Keratinocyte (primary cell): ENCODE measurements around the gene PLA2G6. TPM values are rescaled to one million over a fixed set of nuclear protein-coding genes. Genes with fewer than 3 reads are reported as not detected.

Experiments
- DNase-seq: peaks from one replicate; pipeline ENCODE4 v3.0.0-alpha.2; 2011; ENCODE audit warnings: low read depth, missing footprints, low spot score
- FAIRE-seq: peaks from 2 replicates; lab custom pipeline; 2011; peaks lifted over from hg19 to GRCh38; lab: Jason Lieb, UNC
- H2AFZ ChIP-seq: 2 replicates; pipeline ENCODE4 v1.6.0; 2012; ENCODE audit warnings: low read length, control low read depth, inconsistent platforms; ENCODE audit not compliant: control insufficient read depth
- H3K27ac ChIP-seq: 2 replicates; pipeline ENCODE4 v1.5.1; 2011; ENCODE audit warnings: low read length; ENCODE audit not compliant: control insufficient read depth, insufficient read depth
- H3K27me3 ChIP-seq: 3 replicates; pipeline ENCODE4 v1.6.0; 2011; ENCODE audit warnings: low read length; ENCODE audit not compliant: control insufficient read depth, insufficient read depth; ENCODE audit errors: extremely low read depth
- H3K36me3 ChIP-seq, 2 experiments: 2 replicates in 1 of 2; 3 replicates in 1 of 2; pipeline ENCODE4 v1.5.1; 2011; ENCODE audit warnings: low read length in 2 of 2, mild to moderate bottlenecking in 1 of 2; ENCODE audit not compliant: control insufficient read depth in 2 of 2, insufficient read depth in 2 of 2; ENCODE audit errors: extremely low read depth in 1 of 2
- H3K4me1 ChIP-seq: 3 replicates; pipeline ENCODE4 v1.5.1; 2011; ENCODE audit warnings: low read length; ENCODE audit not compliant: control insufficient read depth, insufficient read depth; ENCODE audit errors: extremely low read depth
- H3K4me2 ChIP-seq: 3 replicates; pipeline ENCODE4 v1.6.0; 2011; ENCODE audit warnings: low read depth, low read length; ENCODE audit not compliant: control insufficient read depth, insufficient read depth; ENCODE audit errors: extremely low read depth
- H3K4me3 ChIP-seq, 3 experiments: fragments of 200-600 bp in 1 of 3; sonication (generic) in 1 of 3; 2 replicates in 2 of 3; 3 replicates in 1 of 3; pipeline ENCODE4 v1.5.1; 2011 to 2016; ENCODE audit warnings: low read length in 3 of 3, mild to moderate bottlenecking in 3 of 3, control low read depth in 2 of 3, inconsistent platforms in 1 of 3, low read depth in 1 of 3, mixed read lengths in 1 of 3, mixed run types in 1 of 3, moderate library complexity in 1 of 3; ENCODE audit not compliant: control insufficient read depth in 2 of 3, insufficient read depth in 2 of 3; ENCODE audit errors: extremely low read depth in 1 of 3
- H3K79me2 ChIP-seq: 2 replicates; pipeline ENCODE4 v1.6.0; 2012; ENCODE audit warnings: low read length; ENCODE audit not compliant: control insufficient read depth, insufficient read depth
- H3K9ac ChIP-seq: 3 replicates; pipeline ENCODE4 v1.6.0; 2011; ENCODE audit warnings: low read length; ENCODE audit not compliant: control insufficient read depth, insufficient read depth; ENCODE audit errors: extremely low read depth
- H3K9me1 ChIP-seq: 3 replicates; pipeline ENCODE4 v1.6.0; 2011; ENCODE audit warnings: low read length; ENCODE audit not compliant: control insufficient read depth, insufficient read depth; ENCODE audit errors: extremely low read depth
- H3K9me3 ChIP-seq: 2 replicates; pipeline ENCODE4 v1.5.1; 2012; ENCODE audit warnings: low read depth, low read length; ENCODE audit not compliant: control insufficient read depth
- H4K20me1 ChIP-seq: 3 replicates; pipeline ENCODE4 v1.6.0; 2011; ENCODE audit warnings: low read length; ENCODE audit not compliant: control insufficient read depth, insufficient read depth; ENCODE audit errors: extremely low read depth
- CTCF ChIP-seq, 3 experiments: IDR thresholded peaks in 1 of 3; conservative IDR thresholded peaks in 1 of 3; optimal IDR thresholded peaks in 1 of 3; 2 replicates in 2 of 3; 3 replicates in 1 of 3; pipeline versions ENCODE3 to v1.5.1; 2011; ENCODE audit warnings: low read length in 3 of 3, mild to moderate bottlenecking in 3 of 3, moderate library complexity in 2 of 3, control low read depth in 1 of 3, inconsistent platforms in 1 of 3; ENCODE audit not compliant: insufficient read depth in 2 of 3; ENCODE audit errors: extremely low read depth in 1 of 3
- EZH2 ChIP-seq: IDR thresholded peaks from one replicate; pipeline ENCODE4 v1.6.1; 2012; ENCODE audit warnings: inconsistent platforms, mild to moderate bottlenecking, low read length, moderate library complexity
- dilution Hi-C: fragments of 300-500 bp; cut with MboI; formaldehyde crosslinking; loops from one replicate; pipeline ENCODE4 v1.7.0; 2020; ENCODE audit warnings: low sequenced_read_pairs; ENCODE audit not compliant: extremely low pct_ligation_motif_present
- polyA plus RNA-seq, 5 experiments: library from polyadenylated mRNA; depleted of rRNA in 3 of 5; stranded (reverse) in 3 of 5; stranded (forward) in 1 of 5; unstranded in 1 of 5; fragments of >200 nt; gene quantifications; 1 replicate in 1 of 5; 2 replicates in 3 of 5; 3 replicates in 1 of 5; pipeline versions ENCODE4 v1.2.1 to v1.2.3, GENCODE V29; 2011 to 2012; ENCODE audit warnings: missing spikeins in 2 of 5, low read depth in 1 of 5, low replicate concordance in 1 of 5

The PLA2G6 gene
- polyA plus RNA-seq, 1 donor (not counting 4 experiments of a cell fraction or from before 2014, with no cell fraction given) = 5.2 TPM

- dilution Hi-C loops = no loop called here
- H3K27ac ChIP-seq = no peak overlapping the region
- no peak overlapping the region for H3K4me3 ChIP-seq
- DNase-seq (no peak), FAIRE-seq (no peak)
- H3K36me3 ChIP-seq = no peaks in the 10 kb centered on the region
- H3K9ac ChIP-seq = no peak overlapping the region
- no peak overlapping the region for H3K4me2 ChIP-seq
- no peaks in the 10 kb centered on the region for H4K20me1 ChIP-seq
- H2AFZ ChIP-seq = peak overlapping the region; percentile 63
- H3K79me2 ChIP-seq = no peaks in the 10 kb centered on the region
- TF ChIP-seq EZH2 = no peak
- no peak for TF ChIP-seq CTCF (optimal IDR thresholded peaks at IDR 0.05 in 1 of 3, IDR thresholded peaks at IDR 0.05 in 1 of 3, conservative IDR thresholded peaks at IDR 0.05 in 1 of 3; ENCODE audit: extremely low read depth in 1 of 3, insufficient read depth in 2 of 3, low read length in 3 of 3)
- H3K9me1 ChIP-seq = no peaks in the 10 kb centered on the region
- no peaks in the 10 kb centered on the region for H3K27me3 ChIP-seq
- peaks cover 11% of the 10 kb centered on the region for H3K4me1 ChIP-seq
- no peaks in the 10 kb centered on the region for H3K9me3 ChIP-seq
Measured at GRCh38 chr22:38186429-38186828, 4.8 kb upstream of the PLA2G6 start.

GRCh38 chr22:38184788-38185187 is 3.2 kb upstream of the PLA2G6 start:
- Histone ChIP-seq H3K79me2 (no peaks in the 10 kb centered on the region), H3K4me3 (no peak overlapping the region), H4K20me1 (no peaks in the 10 kb centered on the region), H3K4me1 (peaks cover 28% of the 10 kb centered on the region), H3K9me3 (no peaks in the 10 kb centered on the region), H3K9me1 (no peaks in the 10 kb centered on the region), H3K27ac (no peak overlapping the region), H2AFZ (no peak overlapping the region), H3K9ac (no peak overlapping the region), H3K27me3 (no peaks in the 10 kb centered on the region), H3K36me3 (no peaks in the 10 kb centered on the region), H3K4me2 (no peak overlapping the region)
- dilution Hi-C loops = no loop called here
- FAIRE-seq = no peak
- TF ChIP-seq CTCF (optimal IDR thresholded peaks at IDR 0.05 in 1 of 3, IDR thresholded peaks at IDR 0.05 in 1 of 3, conservative IDR thresholded peaks at IDR 0.05 in 1 of 3; ENCODE audit: extremely low read depth in 1 of 3, insufficient read depth in 2 of 3, low read length in 3 of 3) (no peak), EZH2 (no peak)
- DNase-seq = no peak
